GM19238 (cell line): ENCODE data around the gene SYDE2.
"Not testable (repeated sequence)": the region's sequence is repeated elsewhere in the genome, so short reads cannot be mapped to it uniquely, and the experiment has no call there.

Source experiments
- DNase-seq: peaks from one replicate; pipeline ENCODE4 v3.0.0; 2011; ENCODE audit warnings: low spot score; ENCODE audit not compliant: insufficient read length

SYDE2 gene

DNA sequence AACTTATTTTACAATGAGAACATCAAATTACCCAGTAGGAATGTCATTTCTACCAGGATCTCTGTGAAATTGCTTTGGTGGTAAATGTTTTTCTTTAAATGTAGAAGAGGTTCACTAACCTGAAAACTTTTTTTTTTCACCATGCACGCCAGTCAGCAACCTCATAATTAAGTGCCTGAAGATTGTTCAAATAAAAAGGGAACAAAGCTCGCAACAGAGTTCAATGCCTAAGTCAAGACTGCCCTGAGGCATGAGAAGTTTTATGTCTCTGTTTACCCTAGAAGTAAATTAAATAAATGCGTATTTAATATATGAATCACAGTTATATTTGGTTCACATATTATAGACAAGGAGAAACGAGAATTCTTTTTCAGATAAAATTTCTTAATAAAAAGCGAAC is 13.8 kb upstream of the SYDE2 start:
- DNase-seq = no peak

DNA sequence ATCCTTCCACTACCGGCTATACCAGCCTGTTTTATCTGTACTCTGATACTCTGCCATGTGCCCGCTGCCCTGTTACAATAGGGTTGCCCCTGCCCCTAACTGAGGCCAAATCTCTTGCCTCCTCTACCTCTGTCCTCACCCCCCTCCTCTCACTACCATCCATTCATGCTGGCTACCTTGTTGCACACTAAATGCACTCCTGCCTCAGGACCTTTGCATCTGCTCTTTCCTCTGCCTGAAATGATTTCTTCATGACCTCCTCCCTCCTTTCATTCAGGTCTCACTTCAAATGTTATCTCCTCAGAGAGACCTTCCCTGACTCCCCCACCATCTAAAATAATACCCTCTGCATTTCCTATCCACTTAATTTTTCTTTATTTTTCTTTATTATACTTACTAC is 7.7 kb upstream of the SYDE2 start:
- no peak for DNase-seq

DNA sequence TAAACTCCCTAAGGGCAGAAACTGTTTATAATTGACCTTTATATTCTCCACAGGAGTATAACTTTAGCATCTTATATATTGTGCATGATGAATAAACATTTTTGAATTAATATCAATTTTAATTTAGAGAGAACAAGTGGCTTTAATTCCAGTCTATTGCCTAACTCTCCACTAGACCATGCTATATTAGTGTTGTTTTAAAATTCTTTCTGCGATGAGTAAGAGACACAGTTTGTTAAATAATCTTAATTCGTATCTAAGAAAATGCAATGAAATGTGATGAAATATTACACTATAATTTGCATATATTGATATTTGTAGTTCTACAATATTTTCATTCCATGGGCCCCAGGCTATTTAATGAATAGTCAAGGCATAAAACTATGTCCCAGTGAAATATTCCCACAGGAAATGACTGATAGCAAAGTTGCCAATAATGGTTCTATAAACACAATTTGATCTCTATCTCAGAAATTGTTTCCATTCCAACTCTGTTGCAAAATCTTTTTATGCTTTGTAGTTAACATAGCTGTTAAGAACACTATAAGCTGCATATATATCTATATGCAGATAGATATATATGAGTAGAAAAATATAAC is 2.9 kb upstream of the SYDE2 start:
- DNase-seq = no peak

DNA sequence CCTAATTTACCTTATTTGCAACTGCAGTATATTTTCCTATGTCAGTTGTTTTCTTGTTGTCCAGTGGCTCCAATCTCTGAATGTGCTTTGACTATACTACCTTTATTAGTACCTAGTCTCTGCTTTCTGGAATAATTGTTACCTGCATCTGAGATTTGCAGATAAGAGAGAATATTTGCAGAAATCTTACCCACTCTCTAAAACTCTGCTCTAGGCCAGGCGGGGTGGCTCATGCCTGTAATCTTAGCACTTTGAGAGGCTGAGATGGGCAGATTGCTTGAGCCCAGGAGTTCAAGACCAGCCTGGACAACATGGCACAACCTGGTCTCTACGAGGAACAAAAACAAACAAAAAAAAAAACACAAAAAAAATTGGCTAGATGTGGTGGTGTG is 2.0 kb upstream of the SYDE2 start:
- DNase-seq = no peak

DNA sequence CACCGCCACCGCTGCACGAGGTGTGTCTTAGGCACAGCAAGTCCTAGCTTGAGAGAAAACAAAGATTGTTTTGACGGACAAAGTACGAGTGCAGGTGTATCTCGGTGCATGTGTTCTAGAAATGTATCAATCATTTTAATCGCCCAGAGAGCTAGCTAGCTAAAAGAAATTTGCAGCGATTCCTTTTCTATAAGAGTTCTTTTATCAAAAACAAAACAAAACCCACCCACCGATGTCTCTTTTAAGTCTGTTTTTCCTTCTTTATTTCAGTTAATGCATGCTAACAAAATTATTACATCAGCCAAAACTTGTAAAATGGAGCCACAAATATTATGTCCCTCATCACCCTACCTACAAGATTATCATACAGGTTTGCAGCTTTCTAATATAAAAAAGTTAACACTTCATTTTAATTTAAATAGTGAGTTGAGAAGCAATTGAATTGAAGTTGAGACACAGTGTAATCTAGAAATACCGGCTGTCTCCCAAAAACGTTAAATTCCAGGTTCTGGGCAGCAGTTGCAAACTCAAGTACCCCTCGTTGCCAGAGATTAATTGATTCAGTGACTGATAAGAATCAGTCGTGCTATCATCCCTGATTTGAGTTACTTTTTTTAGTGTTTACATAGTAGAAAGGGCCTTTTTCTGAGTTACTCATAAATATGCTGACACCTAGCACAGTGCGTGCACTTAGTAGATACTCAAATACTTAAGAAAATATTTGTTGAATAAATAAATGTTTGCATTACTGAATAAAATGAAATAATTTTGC is 1.5 kb upstream of the SYDE2 start:
- no peak for DNase-seq

DNA sequence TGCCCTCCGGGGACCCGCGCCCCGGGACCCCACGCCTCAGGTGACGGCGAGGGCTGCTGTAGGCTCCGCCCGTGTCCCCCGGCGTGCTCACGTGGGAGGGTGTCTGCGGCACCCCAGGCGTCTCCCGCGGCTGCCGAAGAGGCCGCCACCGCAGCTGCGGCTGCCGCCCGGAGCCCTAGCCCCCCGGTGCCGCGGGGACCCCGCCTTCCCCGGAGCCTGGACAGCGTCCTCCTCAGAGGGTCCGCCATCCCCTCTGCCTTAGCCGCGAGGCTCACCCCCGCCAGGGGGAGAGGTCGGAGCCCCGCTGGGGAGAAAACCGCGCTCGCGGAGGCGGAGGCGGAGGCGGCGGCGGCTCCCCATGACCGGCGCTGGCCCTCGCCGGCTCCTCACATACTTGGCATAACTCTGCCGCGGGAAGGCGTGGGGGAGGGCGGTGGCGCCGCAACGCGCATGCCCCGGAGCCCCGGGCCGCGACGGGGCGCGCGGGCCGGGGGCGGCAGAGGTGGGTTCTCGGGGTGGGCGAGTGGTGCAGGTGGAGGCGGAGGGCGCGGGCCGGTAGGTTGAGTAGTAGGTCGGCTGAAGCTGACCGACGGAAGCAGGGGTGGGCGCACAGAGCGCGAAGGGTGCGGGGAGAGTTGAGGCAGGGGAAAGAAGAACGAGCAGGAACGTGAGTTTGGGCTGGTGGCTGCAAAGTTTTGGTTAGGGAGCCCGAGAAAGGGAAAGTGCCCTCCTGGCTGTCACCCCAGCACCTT is 700 bp upstream of the SYDE2 start:
- DNase-seq = peak; percentile 27

DNA sequence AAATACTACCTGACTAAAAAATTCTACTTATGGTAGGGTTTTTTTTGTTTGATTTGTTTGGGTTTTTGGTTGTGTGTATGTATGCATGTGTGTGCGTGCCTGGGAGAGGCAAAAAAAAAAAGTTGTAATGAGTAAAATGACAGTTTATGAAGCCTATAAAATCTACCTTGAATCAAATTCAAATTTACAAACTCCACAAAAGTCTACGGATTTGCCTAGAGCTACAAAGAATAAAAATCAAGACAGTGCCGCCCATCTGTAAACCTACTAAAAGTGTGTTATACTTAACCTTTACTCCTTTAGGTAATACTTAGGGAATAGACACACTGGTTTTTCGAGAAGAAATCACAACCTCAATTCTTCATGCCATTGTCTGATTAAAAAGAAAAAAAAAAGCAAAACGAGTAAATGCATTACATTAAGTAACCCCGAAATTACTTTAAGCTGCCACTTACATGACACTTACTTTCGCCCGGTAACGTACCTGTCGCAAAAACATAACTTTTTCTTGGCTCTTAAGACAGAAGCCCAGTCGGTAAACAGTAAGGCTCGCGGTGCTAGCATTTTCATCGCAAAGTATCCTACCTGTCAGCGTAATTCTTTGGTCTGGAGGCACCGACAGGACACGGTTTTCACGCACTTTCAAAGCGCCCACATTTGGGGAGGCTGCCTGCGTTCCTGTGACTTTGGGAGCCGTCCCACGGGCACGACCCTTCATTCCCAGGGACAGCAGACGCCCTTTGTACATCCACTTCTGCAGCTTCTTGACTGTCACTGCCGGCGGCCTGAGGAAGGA is 951 bp downstream of the SYDE2 start:
- DNase-seq = peak; percentile 4

DNA sequence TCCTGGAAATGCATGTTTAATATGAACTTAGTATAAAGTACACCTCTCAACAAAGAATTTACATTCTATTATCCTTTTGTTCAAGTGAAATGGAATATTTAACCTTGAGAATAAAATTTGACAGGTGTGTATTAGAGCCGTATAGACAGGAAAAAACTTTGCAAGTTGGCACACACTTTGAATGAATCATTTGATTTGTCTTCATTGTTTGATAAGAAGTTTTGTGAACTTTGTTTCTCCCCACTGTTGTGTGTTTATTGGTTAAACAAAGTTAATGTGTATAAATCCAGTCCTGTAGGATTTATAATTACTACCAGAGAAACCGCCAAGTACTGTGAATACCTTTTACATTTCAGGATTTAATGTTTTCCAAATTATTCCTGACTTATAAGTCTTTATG is 2.0 kb downstream of the SYDE2 start:
- DNase-seq = no peak

DNA sequence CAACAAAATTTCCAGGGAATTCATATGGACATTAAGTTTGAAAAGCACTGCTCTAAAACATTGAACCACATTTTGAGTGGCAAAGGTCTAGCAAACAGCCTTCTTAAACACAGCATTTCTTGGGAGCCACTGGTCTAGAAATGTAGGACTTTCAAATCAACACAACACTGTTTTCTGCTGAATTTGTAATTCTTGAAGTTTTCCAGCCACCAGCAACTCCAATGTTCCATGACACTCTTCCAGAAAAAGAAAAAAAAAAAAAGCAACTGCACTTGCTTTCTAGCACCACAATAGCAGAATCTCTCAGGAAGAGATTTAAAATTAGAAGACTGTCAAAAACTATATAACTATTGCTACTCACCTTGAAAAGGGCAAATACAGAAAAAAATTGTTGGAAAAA is 4.5 kb downstream of the SYDE2 start:
- DNase-seq = no peak

DNA sequence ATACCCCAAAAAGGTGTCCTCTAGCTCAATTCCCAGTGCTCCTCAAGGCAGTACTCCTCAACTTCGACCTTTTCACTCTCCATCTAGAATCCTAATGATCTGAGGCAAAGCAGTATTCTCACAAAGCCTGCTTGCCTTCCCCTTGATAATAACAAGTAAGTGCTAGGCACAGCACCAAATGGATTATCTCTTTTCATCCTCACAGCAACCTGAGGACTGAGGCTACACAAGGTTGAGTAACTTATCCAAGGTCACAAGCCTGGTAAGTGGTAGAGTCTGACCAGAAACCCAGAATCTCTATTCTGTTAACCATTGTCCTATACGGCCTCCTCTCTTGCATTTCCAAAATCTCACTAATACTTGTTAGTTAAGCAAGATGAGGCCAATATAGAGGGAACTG is 5.1 kb downstream of the SYDE2 start:
- DNase-seq = no peak

DNA sequence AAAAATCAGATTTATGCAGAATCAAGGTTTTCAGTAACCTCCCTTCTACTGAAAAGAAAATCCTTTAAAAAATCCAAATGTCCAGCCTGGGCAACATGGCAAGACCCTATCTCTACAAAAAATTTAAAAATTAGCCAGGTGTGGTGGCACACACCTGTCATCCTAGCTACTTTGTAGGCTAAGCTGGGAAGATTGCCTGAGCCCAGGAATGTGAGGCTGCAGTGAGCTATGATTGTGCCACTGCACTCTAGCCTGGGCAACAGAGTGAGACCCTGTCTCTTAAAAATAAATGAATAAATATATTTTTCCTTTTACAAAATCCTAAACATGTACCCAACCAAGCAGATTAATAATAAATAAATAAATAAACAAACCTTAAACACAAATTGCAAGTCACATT is 8.7 kb downstream of the SYDE2 start:
- DNase-seq = not testable (repeated sequence)

DNA sequence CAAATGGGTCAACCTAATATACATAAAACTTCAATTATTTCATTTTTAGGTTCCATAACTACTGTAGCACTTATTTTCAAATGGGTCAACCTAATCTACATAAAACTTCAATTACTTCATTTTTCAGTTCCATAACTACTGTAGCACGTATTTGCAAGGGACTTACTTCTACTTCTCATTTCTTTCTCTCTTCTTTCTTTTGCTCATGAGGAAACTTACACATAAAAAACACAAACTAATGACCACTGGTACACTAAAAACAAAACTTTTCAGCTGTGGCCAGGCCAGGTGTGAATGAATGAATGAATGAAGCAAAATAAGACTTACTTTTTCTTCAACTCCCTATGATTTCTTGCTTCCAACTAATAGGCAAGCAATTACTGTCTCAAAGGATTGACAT is 11.7 kb downstream of the SYDE2 start:
- DNase-seq = no peak

DNA sequence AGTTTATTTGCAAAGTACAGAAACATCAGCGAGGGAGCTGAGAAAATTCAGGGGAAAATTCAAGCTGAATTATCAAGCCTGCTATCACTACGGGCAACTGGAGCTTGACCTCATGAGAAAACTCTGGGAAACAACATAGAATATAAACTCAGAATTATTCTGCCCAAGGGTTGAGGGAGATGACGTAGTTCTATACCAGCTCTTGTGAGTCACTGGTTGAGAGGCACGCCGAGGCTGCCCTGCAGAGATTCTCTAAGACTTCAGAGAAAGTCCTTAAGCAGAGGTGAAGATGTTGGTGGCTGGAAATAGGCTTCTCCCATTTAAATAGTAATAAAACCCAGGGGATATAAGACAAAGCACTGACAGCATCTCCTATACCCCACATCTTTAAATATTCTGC is 12.3 kb downstream of the SYDE2 start:
- DNase-seq = no peak

DNA sequence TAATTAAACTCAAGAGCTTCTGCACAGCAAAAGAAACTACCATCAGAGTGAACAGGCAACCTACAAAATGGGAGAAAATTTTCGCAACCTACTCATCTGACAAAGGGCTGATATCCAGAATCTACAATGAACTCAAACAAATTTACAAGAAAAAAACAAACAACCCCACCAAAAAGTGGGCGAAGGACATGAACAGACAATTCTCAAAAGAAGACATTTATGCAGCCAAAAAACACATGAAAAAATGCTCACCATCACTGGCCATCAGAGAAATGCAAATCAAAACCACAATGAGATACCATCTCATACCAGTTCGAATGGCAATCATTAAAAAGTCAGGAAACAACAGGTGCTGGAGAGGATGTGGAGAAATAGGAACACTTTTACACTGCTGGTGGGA is 13.8 kb downstream of the SYDE2 start:
- DNase-seq = not testable (repeated sequence)

DNA sequence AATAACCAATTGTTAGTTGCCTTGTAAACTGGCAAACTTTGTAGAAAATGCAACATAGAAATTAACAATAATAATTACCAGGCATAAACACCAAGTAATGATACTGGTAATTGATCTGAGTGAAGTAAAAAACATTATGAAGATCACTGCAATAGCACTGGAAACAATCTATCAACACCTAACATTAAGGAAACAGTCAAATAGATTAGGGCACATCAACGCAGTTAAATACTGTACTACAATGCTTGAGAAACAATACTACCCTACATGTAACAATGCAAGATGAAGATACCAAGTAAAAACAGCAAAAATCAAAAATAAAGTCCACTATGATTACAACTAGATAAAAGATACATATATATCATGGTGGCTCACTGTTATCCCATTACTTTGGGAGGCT is 16.6 kb downstream of the SYDE2 start:
- no peak for DNase-seq

DNA sequence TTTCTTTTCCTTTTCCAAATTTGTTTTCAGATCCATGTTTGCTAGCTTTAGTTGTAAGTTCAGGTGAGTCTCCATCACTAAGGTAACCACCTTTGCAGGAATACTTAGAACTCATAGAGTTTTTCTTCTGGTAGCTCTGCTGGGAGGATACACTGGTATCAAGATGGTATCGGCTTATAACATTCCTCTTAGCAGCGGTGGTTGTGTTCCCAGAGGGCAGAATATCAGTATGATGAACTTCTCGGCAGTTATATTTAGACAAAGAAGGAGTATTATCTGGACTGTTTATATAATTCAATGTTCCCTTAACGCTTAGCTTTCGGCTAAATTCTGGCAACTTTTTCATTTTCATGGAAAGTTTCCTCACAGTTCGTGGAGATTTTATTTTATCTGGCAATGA is 18.1 kb downstream of the SYDE2 start:
- no peak for DNase-seq

DNA sequence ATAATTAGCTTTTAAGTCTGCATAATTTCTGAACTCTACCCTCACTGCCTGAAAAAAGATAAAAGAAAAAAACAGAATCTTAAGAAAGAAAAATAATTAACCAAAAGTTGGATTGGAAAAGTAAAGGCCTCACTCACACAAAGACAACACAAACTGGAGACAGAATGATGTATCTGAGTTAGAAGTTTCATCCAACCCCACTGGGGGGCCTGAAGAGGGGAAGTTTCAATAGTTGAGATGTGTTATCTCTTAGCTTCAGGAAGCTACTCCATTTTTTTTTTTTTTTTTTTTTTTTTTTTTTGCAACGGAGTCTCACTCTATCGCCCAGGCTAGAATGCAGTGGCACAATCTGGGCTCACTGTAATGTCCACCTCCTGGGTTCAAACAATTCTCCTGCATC is 19.9 kb downstream of the SYDE2 start:
- DNase-seq = no peak

DNA sequence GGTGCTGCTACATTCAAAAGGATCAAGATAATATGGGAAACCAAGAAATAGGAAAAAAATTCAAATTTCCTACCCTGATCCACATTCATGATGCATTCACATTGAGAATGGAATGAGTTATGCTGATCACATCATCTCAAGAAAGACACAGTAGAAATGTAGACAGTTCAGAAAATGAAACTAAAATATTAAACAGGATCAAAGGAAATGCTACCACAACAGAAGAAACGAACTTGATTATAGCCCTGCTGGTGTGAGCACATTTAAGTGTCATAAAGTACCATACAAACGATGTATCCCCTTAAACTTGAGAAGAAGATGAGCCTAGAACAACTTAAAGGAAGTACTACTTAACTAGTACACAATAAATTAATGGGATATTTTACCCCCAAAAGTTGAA is 21.3 kb downstream of the SYDE2 start:
- DNase-seq = no peak

DNA sequence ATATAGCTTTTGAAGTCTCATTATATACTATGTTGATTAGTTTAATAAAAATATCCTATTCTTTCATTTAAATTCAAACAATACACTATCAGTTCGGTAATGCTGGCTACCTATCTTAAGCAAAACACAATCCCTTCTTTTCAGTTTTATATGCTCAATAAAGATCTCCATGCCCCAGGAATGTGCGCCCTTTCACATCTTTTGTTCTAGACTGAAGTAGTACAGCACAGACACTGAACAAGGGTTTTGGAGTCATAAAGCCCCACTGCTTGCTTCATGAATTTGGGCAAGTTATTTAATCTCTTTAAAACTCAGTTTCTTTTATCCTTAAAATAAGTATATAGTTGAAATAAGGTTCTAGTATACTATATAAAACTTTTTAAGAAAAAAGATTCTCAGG is 22.4 kb downstream of the SYDE2 start:
- DNase-seq = no peak

DNA sequence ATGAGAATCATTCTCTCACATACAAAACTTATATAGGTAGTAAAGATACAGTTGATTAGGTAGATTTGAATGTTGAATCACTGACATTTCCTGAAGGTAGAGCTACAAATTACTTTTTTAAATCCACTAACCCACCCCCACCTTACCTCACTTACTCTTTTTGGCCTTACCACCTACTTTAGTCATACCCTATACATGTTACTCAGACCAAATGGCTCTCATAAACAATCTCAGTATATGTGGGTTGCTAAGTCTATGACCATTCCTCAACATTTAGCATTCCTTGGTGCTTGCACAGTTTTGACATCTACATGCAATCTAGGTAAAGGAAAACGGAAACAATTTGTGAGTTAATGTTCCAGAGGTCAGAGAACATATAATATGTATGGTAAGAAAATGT is 26.3 kb downstream of the SYDE2 start:
- DNase-seq = no peak

DNA sequence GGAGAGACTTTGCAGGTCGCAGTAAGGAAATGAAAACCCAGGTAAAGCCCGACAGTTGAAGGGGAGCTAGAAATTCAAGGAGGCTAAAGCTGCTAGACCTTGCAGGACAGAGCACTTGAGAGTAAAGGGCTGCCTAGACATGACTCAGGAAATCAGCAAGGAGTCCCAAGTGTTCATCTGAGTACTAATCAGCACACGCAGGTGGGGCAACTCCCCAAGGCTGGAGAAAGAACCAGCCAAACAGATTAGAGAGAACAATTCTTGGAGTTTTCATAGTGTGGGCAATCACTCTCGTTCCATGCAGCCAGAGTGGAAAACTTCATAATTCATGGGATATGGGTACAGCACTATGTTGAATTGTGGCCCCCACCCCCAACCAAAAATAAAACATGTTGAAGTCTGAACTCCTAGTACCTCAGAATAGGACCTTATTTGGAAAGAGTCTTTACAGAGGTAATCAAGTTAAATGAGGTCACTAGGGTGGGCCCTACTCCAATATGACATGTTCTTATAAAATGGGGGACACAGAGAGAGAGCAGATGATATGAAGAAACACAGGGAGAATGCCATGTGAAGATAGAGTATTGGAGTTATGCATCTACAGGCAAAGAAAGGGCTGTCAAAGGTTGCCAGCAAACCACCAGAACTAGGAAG is 28.0 kb downstream of the SYDE2 start:
- DNase-seq = no peak
